SJCRH30 (cell line): Measurements from ENCODE around the gene SLC39A11. TPM values are rescaled to one million over a fixed set of nuclear protein-coding genes. Genes with fewer than 3 reads are reported as not detected.

Experiments used
- DNase-seq, 2 experiments: peaks; one replicate each; pipeline ENCODE4 v3.0.0-alpha.2; 2015 to 2020
- H3K27ac ChIP-seq: fragments of 250-450 bp; sonication (Bioruptor Pico); 2 replicates; pipeline ENCODE4 v1.5.1; 2020; ENCODE audit warnings: mild to moderate bottlenecking, moderate library complexity
- H3K27me3 ChIP-seq: fragments of 250-450 bp; sonication (Bioruptor Pico); 2 replicates; pipeline ENCODE4 v1.5.1; 2020; ENCODE audit warnings: mild to moderate bottlenecking, moderate library complexity
- H3K36me3 ChIP-seq: fragments of 250-450 bp; sonication (Bioruptor Pico); 2 replicates; pipeline ENCODE4 v1.5.1; 2020; ENCODE audit warnings: mild to moderate bottlenecking, moderate library complexity
- H3K4me1 ChIP-seq: fragments of 250-450 bp; sonication (Bioruptor Pico); 2 replicates; pipeline ENCODE4 v1.5.1; 2020; ENCODE audit warnings: mild to moderate bottlenecking, moderate library complexity
- H3K4me3 ChIP-seq: fragments of 250-450 bp; sonication (Bioruptor Pico); 2 replicates; pipeline ENCODE4 v1.5.1; 2020; ENCODE audit warnings: mild to moderate bottlenecking, moderate library complexity
- H3K9me3 ChIP-seq: fragments of 250-450 bp; sonication (Bioruptor Pico); replicated peaks from 2 replicates; pipeline ENCODE4 v1.5.1; 2020; ENCODE audit warnings: mild to moderate bottlenecking, moderate library complexity
- total RNA-seq: library from RNA; depleted of rRNA; stranded (reverse); fragments of >200 nt; shearing (Covaris generic); gene quantifications from 2 replicates; pipeline ENCODE4 v1.2.3, GENCODE V29; 2014

SLC39A11 gene
- total RNA-seq, 1 experiment from 2014 or later, result 9.3 TPM

GRCh38 chr17:73057196-73057595 lies 35.3 kb downstream of the SLC39A11 start:
- Histone ChIP-seq H3K4me1 (no peaks in the 10 kb centered on the region), H3K4me3 (no peak overlapping the region), H3K27ac (no peak overlapping the region), H3K9me3 (no peaks in the 10 kb centered on the region), H3K36me3 (no peaks in the 10 kb centered on the region), H3K27me3 (no peaks in the 10 kb centered on the region)
- DNase-seq, result no peak

GRCh38 chr17:73052923-73053322 lies 39.6 kb downstream of the SLC39A11 start:
- no peaks in the 10 kb centered on the region for H3K27me3 ChIP-seq
- no peak for DNase-seq
- no peak overlapping the region for H3K27ac ChIP-seq
- H3K4me1 ChIP-seq, result no peaks in the 10 kb centered on the region
- H3K4me3 ChIP-seq, result no peak overlapping the region
- H3K36me3 ChIP-seq, result no peaks in the 10 kb centered on the region
- H3K9me3 ChIP-seq, result no peaks in the 10 kb centered on the region

GRCh38 chr17:73050797-73051196 lies 41.7 kb downstream of the SLC39A11 start:
- H3K4me3 ChIP-seq, result no peak overlapping the region
- DNase-seq, result no peak
- no peaks in the 10 kb centered on the region for H3K4me1 ChIP-seq
- no peaks in the 10 kb centered on the region for H3K36me3 ChIP-seq
- H3K9me3 ChIP-seq, result no peaks in the 10 kb centered on the region
- no peaks in the 10 kb centered on the region for H3K27me3 ChIP-seq
- no peak overlapping the region for H3K27ac ChIP-seq

- H3K27me3 ChIP-seq, result no peaks in the 10 kb centered on the region
- H3K36me3 ChIP-seq, result no peaks in the 10 kb centered on the region
- H3K27ac ChIP-seq, result no peak overlapping the region
- DNase-seq, result no peak
- no peaks in the 10 kb centered on the region for H3K4me1 ChIP-seq
- H3K9me3 ChIP-seq, result no peaks in the 10 kb centered on the region
- H3K4me3 ChIP-seq, result no peak overlapping the region
Measured at GRCh38 chr17:73048170-73048569, 44.3 kb downstream of the SLC39A11 start.

- DNase-seq, result no peak
- no peaks in the 10 kb centered on the region for H3K4me1 ChIP-seq
Measured at GRCh38 chr17:73045724-73046123, 46.8 kb downstream of the SLC39A11 start.

GRCh38 chr17:73043686-73044581 lies 48.6 kb downstream of the SLC39A11 start:
- no peaks in the 10 kb centered on the region for H3K4me1 ChIP-seq
- no peak overlapping the region for H3K27ac ChIP-seq
- DNase-seq, result no peak
- H3K4me3 ChIP-seq, result no peak overlapping the region
- no peaks in the 10 kb centered on the region for H3K36me3 ChIP-seq
- H3K9me3 ChIP-seq, result no peaks in the 10 kb centered on the region
- no peaks in the 10 kb centered on the region for H3K27me3 ChIP-seq

More at GRCh38 chr17:73045724-73046123, 46.8 kb downstream of the SLC39A11 start:
- H3K27me3 ChIP-seq, result no peaks in the 10 kb centered on the region
- H3K36me3 ChIP-seq, result no peaks in the 10 kb centered on the region
- no peak overlapping the region for H3K4me3 ChIP-seq
- no peaks in the 10 kb centered on the region for H3K9me3 ChIP-seq
- H3K27ac ChIP-seq, result no peak overlapping the region

- Histone ChIP-seq H3K4me3 (no peak overlapping the region), H3K27me3 (no peaks in the 10 kb centered on the region), H3K36me3 (no peaks in the 10 kb centered on the region), H3K9me3 (no peaks in the 10 kb centered on the region), H3K27ac (no peak overlapping the region), H3K4me1 (no peaks in the 10 kb centered on the region)
- DNase-seq, result no peak
Measured at GRCh38 chr17:73042809-73043685, 49.4 kb downstream of the SLC39A11 start.

- H3K4me1 ChIP-seq, result no peaks in the 10 kb centered on the region
- no peak for DNase-seq
- no peaks in the 10 kb centered on the region for H3K27me3 ChIP-seq
- no peak overlapping the region for H3K27ac ChIP-seq
- no peaks in the 10 kb centered on the region for H3K9me3 ChIP-seq
- no peaks in the 10 kb centered on the region for H3K36me3 ChIP-seq
- no peak overlapping the region for H3K4me3 ChIP-seq
Measured at GRCh38 chr17:73042225-73042624, 50.3 kb downstream of the SLC39A11 start.

GRCh38 chr17:73039282-73039681 lies 53.2 kb downstream of the SLC39A11 start:
- Histone ChIP-seq H3K27ac (no peak overlapping the region), H3K9me3 (no peaks in the 10 kb centered on the region), H3K36me3 (no peaks in the 10 kb centered on the region), H3K4me3 (no peak overlapping the region), H3K4me1 (no peaks in the 10 kb centered on the region), H3K27me3 (no peaks in the 10 kb centered on the region)
- DNase-seq, result no peak

GRCh38 chr17:73031472-73031871 lies 61.0 kb downstream of the SLC39A11 start:
- DNase-seq, result no peak
- no peaks in the 10 kb centered on the region for H3K4me1 ChIP-seq
- H3K36me3 ChIP-seq, result no peaks in the 10 kb centered on the region
- H3K9me3 ChIP-seq, result no peaks in the 10 kb centered on the region
- H3K27ac ChIP-seq, result no peak overlapping the region
- no peak overlapping the region for H3K4me3 ChIP-seq
- H3K27me3 ChIP-seq, result no peaks in the 10 kb centered on the region

GRCh38 chr17:73030995-73031394 lies 61.5 kb downstream of the SLC39A11 start:
- H3K27me3 ChIP-seq, result no peaks in the 10 kb centered on the region
- no peaks in the 10 kb centered on the region for H3K4me1 ChIP-seq
- no peak overlapping the region for H3K4me3 ChIP-seq
- DNase-seq, result no peak
- H3K27ac ChIP-seq, result no peak overlapping the region
- H3K9me3 ChIP-seq, result no peaks in the 10 kb centered on the region
- H3K36me3 ChIP-seq, result no peaks in the 10 kb centered on the region

- no peaks in the 10 kb centered on the region for H3K9me3 ChIP-seq
- no peaks in the 10 kb centered on the region for H3K4me1 ChIP-seq
- no peak for DNase-seq
- no peak overlapping the region for H3K4me3 ChIP-seq
- H3K27me3 ChIP-seq, result no peaks in the 10 kb centered on the region
- H3K36me3 ChIP-seq, result no peaks in the 10 kb centered on the region
- H3K27ac ChIP-seq, result no peak overlapping the region
Measured at GRCh38 chr17:73030501-73030921, 62.0 kb downstream of the SLC39A11 start.

- H3K27me3 ChIP-seq, result no peaks in the 10 kb centered on the region
- no peak overlapping the region for H3K27ac ChIP-seq
- no peak for DNase-seq
- no peaks in the 10 kb centered on the region for H3K9me3 ChIP-seq
- no peaks in the 10 kb centered on the region for H3K36me3 ChIP-seq
- no peak overlapping the region for H3K4me3 ChIP-seq
- no peaks in the 10 kb centered on the region for H3K4me1 ChIP-seq
Measured at GRCh38 chr17:73029991-73030390, 62.5 kb downstream of the SLC39A11 start.

GRCh38 chr17:73029021-73029420 lies 63.5 kb downstream of the SLC39A11 start:
- Histone ChIP-seq H3K4me3 (no peak overlapping the region), H3K27ac (no peak overlapping the region), H3K27me3 (no peaks in the 10 kb centered on the region), H3K4me1 (no peaks in the 10 kb centered on the region), H3K36me3 (no peaks in the 10 kb centered on the region), H3K9me3 (no peaks in the 10 kb centered on the region)
- DNase-seq, result no peak

GRCh38 chr17:73028299-73028755 lies 64.2 kb downstream of the SLC39A11 start:
- Histone ChIP-seq H3K9me3 (no peaks in the 10 kb centered on the region), H3K27ac (no peak overlapping the region)

More at GRCh38 chr17:73028299-73028755, 64.2 kb downstream of the SLC39A11 start:
- H3K36me3 ChIP-seq, result no peaks in the 10 kb centered on the region
- no peaks in the 10 kb centered on the region for H3K27me3 ChIP-seq
- no peak overlapping the region for H3K4me3 ChIP-seq
- H3K4me1 ChIP-seq, result no peaks in the 10 kb centered on the region
- no peak for DNase-seq
